ENCODE results near the gene CPSF4. TPM values are rescaled to one million over a fixed set of nuclear protein-coding genes. Genes with fewer than 3 reads are reported as not detected.

CPSF4 gene
- total RNA-seq, 1 donor: 101 TPM

DNA sequence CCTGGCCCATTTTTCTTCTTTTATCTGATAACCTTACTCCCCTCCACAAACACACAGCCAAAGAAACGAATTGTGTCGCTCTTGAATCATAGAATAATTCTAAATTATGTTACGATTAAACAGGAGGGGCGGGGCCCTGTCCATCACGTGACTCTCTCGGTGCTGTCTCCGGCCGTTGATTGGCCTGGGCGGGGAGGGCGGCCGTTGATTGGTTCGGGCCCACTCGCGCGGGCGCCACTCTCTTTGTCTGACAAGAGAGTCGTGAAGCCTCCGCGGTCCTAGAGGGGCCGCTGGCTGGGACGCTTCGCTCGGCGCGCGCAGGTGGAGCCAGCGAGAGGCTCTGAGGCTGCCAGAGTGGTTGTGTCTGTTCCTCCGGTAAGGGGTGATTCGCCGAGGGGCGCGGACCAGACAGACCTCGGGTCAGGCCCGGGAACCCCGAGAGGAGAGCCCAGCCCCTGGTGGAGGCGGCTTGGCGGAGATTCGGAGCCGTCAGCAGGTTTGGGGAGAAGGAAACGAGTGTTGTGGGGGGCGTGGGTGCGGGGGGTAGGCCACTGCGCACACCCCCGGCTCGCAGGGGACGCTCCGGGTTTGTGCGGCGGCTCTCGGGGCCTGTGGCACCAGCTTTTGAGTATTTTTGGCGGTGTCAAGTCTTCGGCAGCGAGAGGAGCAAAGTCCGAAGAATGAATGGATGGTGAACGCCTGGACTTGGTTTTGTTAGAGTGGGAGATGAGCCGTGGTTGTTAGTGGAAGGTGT is 34.0 kb downstream of the CPSF4 start, which contains the start of gene ZNF789:
Gene ZNF789, plus strand, starts transcription at position 330 of the 754 bp plus-strand sequence. CDS start 3,567 bp downstream, outside the sequence.
- H3K9me3 ChIP-seq (ENCODE audit: low read depth, low read length): no peaks in the 10 kb centered on the region
- H4K20me1 ChIP-seq (ENCODE audit: insufficient read depth, low read length): peaks cover 3% of the 10 kb centered on the region
- no peaks in the 10 kb centered on the region for H3K27me3 ChIP-seq (ENCODE audit: insufficient read depth, low read length)
- H3K36me3 ChIP-seq (ENCODE audit: insufficient read depth, low read length): peaks cover 5% of the 10 kb centered on the region
- peak within 1 kb of the TSS; percentile 79 for H3K4me2 ChIP-seq (ENCODE audit: insufficient read depth, low read length)
- TF ChIP-seq, protein P1, sequence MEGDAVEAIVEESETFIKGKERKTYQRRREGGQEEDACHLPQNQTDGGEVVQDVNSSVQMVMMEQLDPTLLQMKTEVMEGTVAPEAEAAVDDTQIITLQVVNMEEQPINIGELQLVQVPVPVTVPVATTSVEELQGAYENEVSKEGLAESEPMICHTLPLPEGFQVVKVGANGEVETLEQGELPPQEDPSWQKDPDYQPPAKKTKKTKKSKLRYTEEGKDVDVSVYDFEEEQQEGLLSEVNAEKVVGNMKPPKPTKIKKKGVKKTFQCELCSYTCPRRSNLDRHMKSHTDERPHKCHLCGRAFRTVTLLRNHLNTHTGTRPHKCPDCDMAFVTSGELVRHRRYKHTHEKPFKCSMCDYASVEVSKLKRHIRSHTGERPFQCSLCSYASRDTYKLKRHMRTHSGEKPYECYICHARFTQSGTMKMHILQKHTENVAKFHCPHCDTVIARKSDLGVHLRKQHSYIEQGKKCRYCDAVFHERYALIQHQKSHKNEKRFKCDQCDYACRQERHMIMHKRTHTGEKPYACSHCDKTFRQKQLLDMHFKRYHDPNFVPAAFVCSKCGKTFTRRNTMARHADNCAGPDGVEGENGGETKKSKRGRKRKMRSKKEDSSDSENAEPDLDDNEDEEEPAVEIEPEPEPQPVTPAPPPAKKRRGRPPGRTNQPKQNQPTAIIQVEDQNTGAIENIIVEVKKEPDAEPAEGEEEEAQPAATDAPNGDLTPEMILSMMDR (IDR thresholded peaks at IDR 0.05; ENCODE audit: extremely low read depth, low read depth, low read length): no peak
- peaks cover 48% of the 10 kb centered on the region for H3K79me2 ChIP-seq (ENCODE audit: insufficient read depth, low read length)
- peak within 1 kb of the TSS; percentile 84 for H2AFZ ChIP-seq (ENCODE audit: low read length)
- peak; percentile 100 for DNase-seq (ENCODE audit: insufficient read length, low spot score, missing footprints)
- H3K27ac ChIP-seq (ENCODE audit: low read depth, low read length): peak within 1 kb of the TSS; percentile 66
- peak within 1 kb of the TSS; percentile 92 for H3K4me3 ChIP-seq (ENCODE audit: insufficient read depth, low read length)
- H3K4me1 ChIP-seq (ENCODE audit: insufficient read depth, low read length): no peaks in the 10 kb centered on the region

DNA sequence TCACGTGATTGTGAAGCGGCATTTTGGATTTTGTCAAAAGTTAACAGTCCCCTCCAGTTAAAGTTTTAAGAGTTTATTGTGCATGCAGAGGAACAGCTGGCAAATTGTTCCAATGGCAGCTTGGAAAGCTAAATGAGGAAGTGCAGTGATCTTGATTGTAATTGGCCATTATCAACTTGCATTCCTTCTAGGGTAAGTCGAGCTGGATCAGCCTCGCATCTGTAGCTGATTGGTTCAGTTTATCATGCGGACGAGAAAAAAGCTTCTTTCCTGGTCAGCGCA is 34.5 kb downstream of the CPSF4 start:
- Histone ChIP-seq H3K4me2 (ENCODE audit: insufficient read depth, low read length) (peak overlapping the region; percentile 79), H2AFZ (ENCODE audit: low read length) (peak overlapping the region; percentile 75), H3K9me3 (ENCODE audit: low read depth, low read length) (no peaks in the 10 kb centered on the region), H3K36me3 (ENCODE audit: insufficient read depth, low read length) (peaks cover 10% of the 10 kb centered on the region), H3K4me1 (ENCODE audit: insufficient read depth, low read length) (no peaks in the 10 kb centered on the region), H3K27ac (ENCODE audit: low read depth, low read length) (peak overlapping the region; percentile 62), H3K4me3 (ENCODE audit: insufficient read depth, low read length) (peak overlapping the region; percentile 92), H4K20me1 (ENCODE audit: insufficient read depth, low read length) (peaks cover 3% of the 10 kb centered on the region), H3K27me3 (ENCODE audit: insufficient read depth, low read length) (no peaks in the 10 kb centered on the region), H3K79me2 (ENCODE audit: insufficient read depth, low read length) (peaks cover 53% of the 10 kb centered on the region)
- TF ChIP-seq, protein P1 (IDR thresholded peaks at IDR 0.05; ENCODE audit: extremely low read depth, low read depth, low read length): no peak
- peak; percentile 97 for DNase-seq (ENCODE audit: insufficient read length, low spot score, missing footprints)

DNA sequence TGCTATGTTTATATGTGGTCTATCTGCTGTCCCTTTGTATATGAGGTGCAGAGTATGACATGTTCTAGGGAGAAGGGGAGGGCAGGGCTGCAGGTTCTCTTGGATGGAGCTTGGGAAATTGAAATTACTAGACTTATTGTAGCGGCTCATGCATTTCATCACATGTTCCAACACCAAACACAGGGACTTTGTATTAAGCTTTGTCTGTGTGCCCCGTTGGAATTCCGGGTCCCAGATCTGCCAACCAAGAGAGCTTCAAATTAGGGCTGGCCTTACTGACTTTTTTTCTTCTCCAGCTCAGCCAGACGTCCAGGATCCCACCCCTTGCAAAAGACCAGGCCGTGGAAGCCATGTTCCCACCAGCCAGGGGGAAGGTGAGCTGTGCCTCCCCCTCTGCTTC is 37.4 kb downstream of the CPSF4 start:
- Histone ChIP-seq H2AFZ (ENCODE audit: low read length) (no peak overlapping the region), H3K4me1 (ENCODE audit: insufficient read depth, low read length) (no peaks in the 10 kb centered on the region), H3K4me2 (ENCODE audit: insufficient read depth, low read length) (no peak overlapping the region), H4K20me1 (ENCODE audit: insufficient read depth, low read length) (peaks cover 6% of the 10 kb centered on the region), H3K36me3 (ENCODE audit: insufficient read depth, low read length) (peaks cover 31% of the 10 kb centered on the region), H3K27ac (ENCODE audit: low read depth, low read length) (no peak overlapping the region), H3K4me3 (ENCODE audit: insufficient read depth, low read length) (no peak overlapping the region), H3K27me3 (ENCODE audit: insufficient read depth, low read length) (no peaks in the 10 kb centered on the region), H3K79me2 (ENCODE audit: insufficient read depth, low read length) (peaks cover 73% of the 10 kb centered on the region), H3K9me3 (ENCODE audit: low read depth, low read length) (no peaks in the 10 kb centered on the region)
- TF ChIP-seq, protein P1 (IDR thresholded peaks at IDR 0.05; ENCODE audit: extremely low read depth, low read depth, low read length): no peak
- peak; percentile 62 for DNase-seq (ENCODE audit: insufficient read length, low spot score, missing footprints)
